ENCODE results near the gene MFAP3.
A peak's percentile ranks its signal among the peaks of the same experiment; 100 is the strongest.
"Not testable (repeated sequence)": the region's sequence is repeated elsewhere in the genome, so short reads cannot be mapped to it uniquely, and the experiment has no call there.

The MFAP3 gene

DNA sequence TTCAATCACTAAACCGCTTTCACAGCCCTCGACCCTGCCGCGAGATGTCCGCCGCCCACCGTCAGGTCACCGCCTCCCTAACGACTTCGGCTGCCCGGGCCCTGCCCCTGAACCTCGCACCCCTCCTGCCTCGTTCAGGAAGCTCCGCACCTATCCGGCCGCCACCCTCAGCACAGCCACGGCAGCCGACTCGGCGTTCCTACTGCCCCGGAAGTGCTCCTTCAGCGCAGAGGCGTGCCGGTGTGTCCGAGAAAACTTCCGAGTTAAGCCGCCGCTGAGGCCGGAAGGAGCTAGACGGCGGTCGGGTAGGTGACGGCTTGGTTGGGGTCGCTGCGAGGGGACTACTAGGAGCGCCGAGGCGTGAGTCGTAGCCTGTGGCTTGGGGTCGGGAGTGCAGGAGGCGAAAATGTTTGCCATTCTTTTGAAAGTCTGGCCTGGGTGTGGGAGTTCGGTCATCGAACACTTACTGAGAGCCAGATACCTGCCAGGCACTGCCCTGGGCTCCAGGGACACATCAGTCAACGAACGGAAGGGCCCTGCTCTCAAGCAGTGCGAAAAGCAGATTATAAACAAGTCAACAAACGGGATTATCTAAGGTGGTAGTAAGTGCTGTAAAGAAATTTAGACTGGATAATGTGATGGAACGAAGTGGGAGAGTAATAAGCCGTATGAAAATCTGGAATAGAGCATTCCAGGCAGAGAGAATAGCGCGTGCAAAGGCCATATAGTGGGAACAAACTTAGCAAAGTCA is at the start of gene MFAP3, which contains the start of gene FAM114A2:
Gene MFAP3 (plus strand): TSS at position 261 of the 751 bp plus-strand sequence. CDS start 10,756 bp downstream, outside the sequence.
Gene FAM114A2 (minus strand): TSS at position 204 of the 751 bp plus-strand sequence. CDS start 3,957 bp downstream, outside the sequence.
- FAIRE-seq (peak; percentile 98), DNase-seq (ENCODE audit: insufficient read length, low spot score) (peak; percentile 74)

DNA sequence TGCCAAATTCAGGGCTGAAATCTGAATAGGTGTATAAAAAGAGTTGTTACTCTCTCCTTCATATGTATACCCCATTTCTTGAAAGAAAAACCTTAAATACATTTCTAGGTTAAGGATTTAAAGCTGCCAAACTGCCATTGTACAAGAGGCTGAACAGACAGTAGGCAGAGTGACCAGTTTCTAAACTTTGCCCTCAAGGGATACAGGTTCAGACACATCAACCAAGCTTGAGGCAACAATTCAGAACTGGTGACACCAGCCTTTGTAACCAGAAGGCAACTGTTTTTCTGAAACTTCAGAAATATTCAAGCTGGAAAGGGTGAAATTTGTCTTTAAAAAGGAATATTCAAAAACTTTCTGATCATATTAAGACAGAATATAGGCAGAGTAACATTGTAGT is 47.6 kb upstream of the MFAP3 start:
- no peak for DNase-seq (ENCODE audit: insufficient read length, low spot score)
- no peak for FAIRE-seq

DNA sequence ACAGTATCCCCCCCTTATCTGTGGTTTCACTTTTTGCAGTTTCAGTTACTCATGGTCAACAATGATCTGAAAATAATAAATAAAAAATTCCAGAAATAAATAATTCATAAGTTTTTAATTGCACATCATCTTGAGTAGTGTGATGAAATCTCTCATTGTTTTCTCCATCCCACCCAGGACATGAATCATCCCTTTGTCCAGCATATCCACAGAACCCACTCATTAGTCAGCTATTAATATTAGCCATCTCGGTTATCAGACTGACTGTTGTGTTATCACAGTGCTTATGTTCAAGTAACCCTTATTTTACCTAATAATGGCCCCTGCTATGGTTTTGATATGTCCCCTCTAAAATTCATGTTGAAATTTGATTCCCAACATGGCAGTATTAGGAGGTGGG is 40.8 kb upstream of the MFAP3 start:
- no peak for FAIRE-seq

DNA sequence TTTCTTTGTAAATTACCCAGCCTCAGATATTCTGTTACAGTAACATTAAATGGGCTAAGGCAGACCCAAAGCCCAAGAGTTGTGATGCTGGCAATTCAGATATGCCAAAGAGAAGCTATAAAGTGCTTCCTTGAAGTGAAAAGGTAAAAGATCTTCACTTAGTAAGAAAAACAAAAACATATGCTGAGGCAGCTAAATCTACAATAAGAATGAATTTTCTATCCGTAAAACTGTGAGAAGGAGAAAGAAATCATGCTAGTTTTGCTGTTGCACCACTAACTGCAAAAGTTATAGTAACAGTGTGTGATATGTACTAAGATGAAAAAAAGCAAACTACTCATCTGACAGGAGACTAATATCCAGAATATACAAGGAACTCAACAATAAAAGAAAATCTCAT is 40.0 kb upstream of the MFAP3 start:
- peak; percentile 33 for FAIRE-seq
- DNase-seq (ENCODE audit: insufficient read length, low spot score), result no peak

More for the DNA sequence above, 40.8 kb upstream of the MFAP3 start:
- no peak for DNase-seq (ENCODE audit: insufficient read length, low spot score)

DNA sequence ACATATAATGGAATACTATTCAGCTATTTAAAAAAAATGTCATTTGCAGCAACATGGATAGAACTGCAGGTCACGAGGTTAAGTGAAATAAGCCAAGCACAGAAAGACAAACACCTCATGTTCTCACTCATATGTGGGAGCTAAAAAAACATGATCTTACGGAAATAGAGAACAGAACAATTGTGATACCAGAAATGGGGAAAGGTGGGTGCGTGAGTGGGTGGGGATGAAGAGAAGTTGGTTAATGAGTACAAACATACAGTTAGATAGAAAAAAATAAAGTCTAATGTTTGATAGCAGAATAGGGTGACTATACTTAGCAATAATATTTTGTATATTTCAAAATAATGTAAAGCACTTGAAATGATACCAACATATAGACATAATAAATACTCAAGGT is 38.8 kb upstream of the MFAP3 start:
- no peak for DNase-seq (ENCODE audit: insufficient read length, low spot score)
- FAIRE-seq, result no peak

DNA sequence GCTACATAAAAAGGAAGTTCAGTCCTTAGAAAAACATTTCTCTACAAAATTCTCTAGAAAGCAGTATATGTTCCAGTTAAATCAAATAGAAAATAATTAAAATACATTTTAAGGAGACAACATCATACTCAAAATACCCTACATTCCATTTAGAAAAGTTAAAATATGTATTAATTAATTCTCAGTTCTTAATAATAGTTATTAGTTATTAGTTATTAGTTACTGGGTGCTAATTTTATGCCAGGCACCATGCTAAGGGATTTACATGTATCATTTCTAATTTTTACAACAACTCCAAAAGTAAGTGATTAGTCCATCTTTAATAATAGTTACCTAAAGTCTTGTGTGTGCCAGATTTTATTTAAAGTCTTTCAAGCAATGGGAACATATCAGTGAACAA is 38.1 kb upstream of the MFAP3 start:
- DNase-seq (ENCODE audit: insufficient read length, low spot score) (no peak), FAIRE-seq (no peak)

DNA sequence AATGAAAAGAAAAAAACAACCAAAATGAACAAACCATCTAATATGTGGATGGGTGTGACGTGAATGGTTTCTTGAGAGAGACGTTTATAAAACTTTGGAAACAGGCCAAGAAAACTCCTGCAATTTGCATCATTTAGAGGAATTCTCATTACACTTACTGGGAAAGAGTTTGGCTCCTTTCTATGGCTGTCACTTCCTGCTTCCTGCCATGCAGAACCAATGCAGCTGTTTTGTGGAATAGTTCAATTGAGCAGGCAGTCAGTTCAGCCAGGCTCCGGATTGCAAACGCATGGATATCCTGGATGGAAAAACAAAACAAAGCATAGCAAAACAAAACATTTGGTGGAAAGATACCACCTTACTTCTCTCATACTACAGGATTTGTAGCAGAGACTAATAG is 36.7 kb upstream of the MFAP3 start:
- DNase-seq (ENCODE audit: insufficient read length, low spot score) (no peak), FAIRE-seq (no peak)

DNA sequence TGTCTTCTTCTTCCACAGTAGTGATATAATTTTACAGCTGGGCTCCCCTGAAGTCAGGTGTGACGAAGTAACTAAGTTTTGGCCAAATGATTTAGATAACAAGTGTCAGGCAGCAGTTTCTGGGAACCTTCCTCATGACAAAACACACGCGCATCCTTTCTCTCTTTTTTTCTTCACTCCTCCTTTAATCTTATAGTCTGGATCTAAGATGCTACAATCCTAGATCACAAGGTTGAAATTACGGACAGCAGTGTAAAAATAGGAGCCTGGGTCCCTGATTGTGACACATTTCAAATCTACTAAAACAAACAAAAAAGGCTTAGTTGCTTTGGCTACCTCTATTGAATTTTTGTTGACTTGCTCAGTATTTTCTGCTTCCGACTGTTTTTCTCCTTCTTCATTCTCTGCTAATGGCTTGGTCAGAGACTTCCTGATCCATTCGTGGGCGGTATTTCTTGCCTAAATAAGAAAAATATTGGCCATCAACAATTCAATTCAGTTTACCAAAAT is 36.2 kb upstream of the MFAP3 start:
- FAIRE-seq (no peak), DNase-seq (ENCODE audit: insufficient read length, low spot score) (no peak)

DNA sequence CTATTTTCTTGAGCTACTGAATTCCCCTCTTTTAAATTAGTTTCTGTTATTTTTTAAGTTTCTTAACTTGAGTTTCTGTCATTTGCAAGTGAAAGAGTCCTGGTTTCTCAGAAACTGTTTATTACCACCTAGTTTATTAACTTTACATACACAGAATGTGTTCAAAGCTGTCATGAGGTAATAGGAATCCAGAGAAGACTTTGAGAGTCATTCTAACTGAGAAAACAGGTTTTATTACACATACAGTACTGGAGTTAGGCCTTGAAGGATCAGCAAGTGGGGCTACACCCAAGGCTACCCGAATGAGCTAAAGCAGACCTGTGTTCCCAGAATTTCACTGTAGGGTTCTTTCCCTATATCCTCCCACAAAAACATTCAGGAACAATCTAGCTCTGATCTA is 33.1 kb upstream of the MFAP3 start:
- no peak for FAIRE-seq
- no peak for DNase-seq (ENCODE audit: insufficient read length, low spot score)

DNA sequence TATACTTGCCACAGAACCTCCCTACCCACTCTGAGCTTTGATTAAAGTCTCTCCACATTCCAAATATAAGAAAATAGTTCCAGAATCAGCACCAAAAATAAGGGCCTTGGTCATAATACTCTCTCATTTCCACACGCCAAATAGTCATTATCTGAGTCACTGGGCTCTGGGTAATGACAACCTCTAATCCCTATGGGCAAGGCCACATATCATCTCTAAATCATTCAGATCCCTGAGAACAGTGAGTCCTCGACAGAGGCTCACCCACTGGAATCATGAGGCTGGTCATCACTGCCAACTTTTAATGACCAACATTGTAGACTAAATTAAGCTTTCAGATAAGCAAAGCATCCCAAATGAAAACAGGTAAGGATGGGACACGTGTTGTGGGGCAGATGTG is 28.1 kb upstream of the MFAP3 start:
- FAIRE-seq (no peak), DNase-seq (ENCODE audit: insufficient read length, low spot score) (no peak)

DNA sequence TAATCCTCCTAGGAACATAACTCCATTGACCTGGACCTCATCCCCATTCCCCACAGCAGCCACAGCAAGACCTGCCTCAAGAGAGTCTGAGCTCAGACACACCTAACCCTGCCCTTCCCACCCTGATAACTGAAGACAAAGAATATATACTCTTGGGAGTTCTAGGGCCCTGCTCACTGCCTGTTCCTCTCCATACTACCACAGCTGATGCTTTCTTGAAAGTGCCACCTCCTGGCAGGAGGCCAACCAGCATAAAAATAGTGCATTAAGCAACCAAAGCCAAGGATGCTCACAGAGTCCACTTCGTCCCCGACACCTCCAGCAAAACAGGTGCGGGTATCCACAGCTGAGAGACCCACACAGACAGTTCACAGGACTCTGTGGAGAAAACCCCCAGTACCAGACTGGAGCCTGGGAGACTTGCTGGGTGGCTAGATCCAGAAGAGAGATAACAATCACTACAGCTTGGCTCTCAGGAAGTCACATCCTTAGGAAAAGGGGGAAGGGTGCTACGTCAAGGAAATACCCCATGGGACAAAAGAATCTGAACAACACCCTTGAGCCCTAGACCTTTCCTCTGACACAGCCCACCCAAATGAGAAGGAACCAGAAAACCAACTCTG is 23.6 kb upstream of the MFAP3 start:
- no peak for FAIRE-seq
- no peak for DNase-seq (ENCODE audit: insufficient read length, low spot score)

DNA sequence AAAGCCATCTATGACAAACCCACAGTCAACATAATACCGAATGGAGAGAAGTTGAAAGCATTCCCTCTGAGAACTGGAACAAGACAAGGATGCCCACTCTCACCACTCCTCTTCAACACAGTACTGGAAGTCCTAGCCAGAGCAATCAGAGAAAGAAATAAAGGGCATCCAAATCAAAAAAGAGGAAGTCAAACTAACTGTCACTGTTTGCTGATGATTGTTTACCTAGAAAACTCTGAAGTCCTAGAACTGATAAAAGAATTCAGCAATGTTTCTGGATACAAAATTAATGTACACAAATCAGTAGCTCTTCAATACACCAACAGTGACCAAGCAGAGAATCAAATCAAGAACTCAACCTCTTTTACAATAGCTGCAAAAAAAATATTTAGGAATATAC is 19.8 kb upstream of the MFAP3 start:
- not testable (repeated sequence) for FAIRE-seq; DNase-seq (ENCODE audit: insufficient read length, low spot score)

DNA sequence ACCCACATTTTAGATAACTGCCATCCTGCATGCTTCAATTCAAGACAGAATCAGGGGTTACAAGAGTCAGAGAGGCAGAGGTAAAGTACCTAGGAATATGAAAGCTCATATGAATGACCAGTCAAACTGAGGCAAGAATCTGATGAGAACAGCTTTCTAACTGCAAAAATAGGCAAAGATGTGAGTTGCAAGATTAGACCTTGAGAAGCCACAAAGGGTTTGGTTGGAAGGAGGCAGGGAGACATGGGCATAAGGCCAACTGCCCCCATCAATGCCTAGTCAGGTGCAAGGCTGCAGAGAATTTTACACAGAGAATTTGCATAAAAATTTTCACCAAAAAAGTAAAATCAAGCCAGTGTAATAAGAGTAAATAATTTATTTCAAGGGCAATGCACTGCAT is 12.8 kb upstream of the MFAP3 start:
- DNase-seq (ENCODE audit: insufficient read length, low spot score), result no peak
- no peak for FAIRE-seq

DNA sequence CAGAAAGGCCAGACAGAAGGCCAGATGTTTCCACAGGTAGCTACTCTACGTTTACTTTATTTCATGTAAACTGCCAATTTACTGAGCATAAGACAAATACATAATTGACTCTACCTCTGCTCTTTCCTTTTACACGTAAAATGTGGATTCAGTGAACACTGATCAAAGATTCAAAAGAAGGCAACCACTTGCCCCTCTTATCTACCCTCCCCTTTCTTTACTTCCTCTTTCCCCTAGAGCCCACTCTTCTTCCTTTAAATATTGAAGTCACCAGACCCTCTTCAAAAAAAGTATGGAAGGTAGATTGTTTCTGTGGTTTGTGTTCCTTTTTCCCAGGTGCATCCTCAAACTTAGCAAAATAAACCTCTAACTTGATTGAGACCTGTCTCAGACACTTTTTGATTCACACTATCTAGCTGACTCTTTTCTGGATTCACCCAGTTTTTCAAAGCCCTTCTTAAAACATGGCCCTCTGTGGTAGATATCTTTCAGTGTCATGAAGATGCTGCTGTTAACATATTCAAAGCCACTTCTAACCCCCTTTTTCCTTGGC is 6.8 kb upstream of the MFAP3 start:
- DNase-seq (ENCODE audit: insufficient read length, low spot score) (no peak), FAIRE-seq (no peak)

DNA sequence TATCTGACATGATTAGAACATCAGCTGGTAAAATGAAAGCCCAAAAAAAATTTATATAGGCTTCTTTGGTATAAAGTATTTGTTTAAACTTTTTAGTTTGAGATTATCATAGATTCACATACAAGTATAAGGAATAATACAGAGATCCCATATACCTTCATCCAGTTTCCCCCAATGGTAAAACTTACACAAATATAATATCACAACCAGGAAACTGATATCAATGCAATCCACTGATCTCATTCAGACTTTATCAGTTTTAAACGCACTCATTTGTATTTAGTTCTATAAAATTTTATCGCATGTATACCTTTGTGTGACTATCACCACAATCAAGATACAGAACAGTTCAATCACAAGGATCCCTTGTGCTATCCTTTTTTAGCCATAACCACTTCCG is 3.8 kb upstream of the MFAP3 start:
- DNase-seq (ENCODE audit: insufficient read length, low spot score), result no peak
- FAIRE-seq, result no peak

DNA sequence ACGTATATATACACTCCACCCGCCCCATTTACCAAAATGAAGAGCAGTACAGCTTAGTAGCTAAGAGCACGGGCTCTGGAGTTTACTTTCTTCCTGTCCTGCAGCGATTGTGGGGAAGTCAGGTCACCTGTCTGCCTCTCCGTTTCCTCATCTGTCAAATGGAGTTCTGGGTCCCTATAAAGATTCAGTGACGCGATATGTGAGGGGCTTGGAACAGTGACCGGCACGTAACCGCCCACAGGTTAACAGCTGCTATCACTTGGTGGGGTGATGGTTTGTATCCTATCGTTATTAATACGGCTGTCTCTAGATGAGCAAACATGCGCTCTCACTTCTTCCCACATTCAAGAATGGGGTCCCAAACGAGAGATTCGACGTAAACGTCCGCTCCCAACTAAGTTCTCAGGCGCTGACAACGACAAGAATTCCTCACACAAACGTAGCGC is 483 bp upstream of the MFAP3 start:
- DNase-seq (ENCODE audit: insufficient read length, low spot score) (no peak), FAIRE-seq (no peak)

DNA sequence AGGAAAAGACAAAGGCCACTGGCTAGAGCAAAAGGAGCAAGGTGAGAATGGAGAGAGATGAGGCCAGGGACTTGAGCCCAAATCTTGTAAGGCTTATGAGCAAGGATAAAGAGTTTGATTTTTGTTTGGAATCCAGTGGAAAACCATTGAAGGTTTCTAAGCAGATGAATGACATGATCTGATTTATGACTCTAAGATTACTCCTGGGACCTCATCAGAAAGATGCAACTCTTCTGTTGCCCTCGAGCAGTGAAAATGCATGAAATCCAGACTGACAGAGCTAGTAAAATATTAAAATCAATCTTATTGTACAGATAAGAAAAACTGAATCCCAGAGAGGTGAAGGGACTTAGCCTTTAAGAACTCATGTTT is 677 bp downstream of the MFAP3 start:
- FAIRE-seq, result no peak
- no peak for DNase-seq (ENCODE audit: insufficient read length, low spot score)

DNA sequence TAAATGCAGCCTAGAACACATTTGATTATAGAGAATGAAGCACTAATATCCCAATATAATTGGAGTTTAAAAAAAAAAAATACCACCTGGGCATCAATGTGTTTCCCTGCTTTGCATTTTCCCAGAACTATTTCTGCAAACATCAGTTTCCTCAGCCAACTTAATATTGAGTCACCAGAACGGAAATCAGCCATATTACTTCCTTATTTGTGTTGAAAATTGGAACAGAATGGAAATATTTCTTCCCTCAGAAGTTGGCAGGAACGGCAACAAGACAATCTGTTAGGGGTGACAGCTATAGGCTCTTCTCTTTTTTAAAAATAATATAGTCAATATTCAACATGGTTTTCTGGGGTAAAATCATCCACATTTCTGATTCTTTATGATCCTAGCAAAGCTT is 4.0 kb downstream of the MFAP3 start:
- FAIRE-seq (no peak), DNase-seq (ENCODE audit: insufficient read length, low spot score) (no peak)

DNA sequence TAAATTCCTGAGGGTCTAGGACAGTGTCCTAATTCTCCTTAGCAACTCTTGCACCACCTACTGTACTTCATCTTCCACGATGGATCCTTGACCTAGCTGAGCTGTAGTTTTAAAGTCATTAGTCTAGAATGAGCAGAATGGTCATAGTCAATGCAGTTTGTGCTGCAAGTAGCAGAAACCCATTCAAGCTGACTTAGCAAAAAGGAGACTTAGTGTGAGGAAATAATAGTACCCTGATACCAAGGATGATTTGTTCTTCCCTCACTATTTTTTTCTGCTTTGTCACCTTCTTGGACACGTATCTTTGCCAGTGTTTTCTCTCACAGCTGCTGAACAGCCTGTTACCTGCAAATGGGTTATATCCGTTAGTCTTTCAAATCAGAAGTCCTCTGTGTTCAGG is 5.3 kb downstream of the MFAP3 start:
- FAIRE-seq, result no peak

DNA sequence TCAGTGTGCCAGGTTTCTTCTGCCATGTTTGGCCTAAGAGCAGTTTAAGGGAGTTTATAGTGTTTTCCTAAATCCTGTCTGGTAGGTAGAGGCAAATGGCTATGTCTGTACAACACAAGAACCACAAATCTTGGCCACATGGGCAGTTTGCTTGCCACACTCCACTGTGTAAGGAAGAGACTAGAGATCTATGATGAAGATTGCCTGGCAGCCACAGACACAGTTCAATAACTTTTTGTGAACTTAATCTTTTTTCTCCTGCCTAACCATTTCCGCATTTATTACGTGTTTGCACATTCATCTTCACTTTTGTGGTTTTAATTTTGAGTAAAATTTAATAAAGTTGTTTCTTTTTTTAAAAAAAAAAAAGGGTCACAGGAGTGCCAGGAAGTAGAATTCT is 5.8 kb downstream of the MFAP3 start:
- FAIRE-seq, result no peak
- DNase-seq (ENCODE audit: insufficient read length, low spot score), result no peak

More for the DNA sequence above, 5.3 kb downstream of the MFAP3 start:
- DNase-seq (ENCODE audit: insufficient read length, low spot score), result no peak

DNA sequence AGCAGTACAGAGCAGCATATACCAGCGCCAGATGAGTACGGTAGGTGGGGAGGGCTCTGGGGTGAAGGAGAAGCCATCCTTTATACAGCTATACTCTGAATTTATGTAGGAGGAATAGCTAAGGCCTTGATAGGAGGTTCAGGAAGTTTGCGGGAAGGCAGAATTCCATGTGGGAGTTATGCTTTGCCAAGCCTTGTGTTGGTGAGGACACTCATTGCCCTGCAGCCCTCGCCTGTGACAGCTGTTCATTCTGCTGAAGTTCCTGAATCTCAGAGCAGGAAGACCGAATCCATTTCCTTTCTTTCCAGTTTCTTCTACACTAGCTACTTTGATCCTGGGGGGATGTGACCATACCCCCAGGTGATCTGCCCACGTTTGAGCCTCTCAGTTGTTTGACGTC is 7.7 kb downstream of the MFAP3 start:
- DNase-seq (ENCODE audit: insufficient read length, low spot score) (no peak), FAIRE-seq (no peak)

DNA sequence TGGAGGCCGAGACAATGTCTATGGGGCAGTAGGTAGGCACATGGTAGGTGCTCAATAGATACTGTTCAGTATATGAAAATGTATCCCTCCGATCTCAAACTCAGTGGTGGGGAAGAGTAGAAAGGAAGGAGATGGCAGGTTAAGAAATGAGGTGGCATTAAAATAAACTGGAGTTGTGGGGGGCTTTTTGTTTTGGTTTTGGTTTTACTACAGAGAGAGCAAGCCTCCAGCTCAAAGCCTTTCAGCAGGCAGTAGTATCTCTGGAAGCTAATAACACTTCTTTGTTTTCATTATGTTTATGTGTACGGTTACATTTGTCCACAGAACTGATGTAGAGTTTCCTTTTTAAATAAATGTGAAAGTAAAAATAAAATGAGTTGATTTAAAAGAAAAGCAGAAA is 8.6 kb downstream of the MFAP3 start:
- FAIRE-seq (no peak), DNase-seq (ENCODE audit: insufficient read length, low spot score) (no peak)
